HG02798 (cell line): Measurements from ENCODE around the gene RUNX1.

ENCODE experiments used
- ATAC-seq: cut with Tn5 transposase; IDR thresholded peaks from one replicate; pipeline ENCODE4 v1.9.1; 2021; ENCODE audit warnings: mild to moderate bottlenecking; ENCODE audit not compliant: unreplicated experiment, poor library complexity

The RUNX1 gene

DNA sequence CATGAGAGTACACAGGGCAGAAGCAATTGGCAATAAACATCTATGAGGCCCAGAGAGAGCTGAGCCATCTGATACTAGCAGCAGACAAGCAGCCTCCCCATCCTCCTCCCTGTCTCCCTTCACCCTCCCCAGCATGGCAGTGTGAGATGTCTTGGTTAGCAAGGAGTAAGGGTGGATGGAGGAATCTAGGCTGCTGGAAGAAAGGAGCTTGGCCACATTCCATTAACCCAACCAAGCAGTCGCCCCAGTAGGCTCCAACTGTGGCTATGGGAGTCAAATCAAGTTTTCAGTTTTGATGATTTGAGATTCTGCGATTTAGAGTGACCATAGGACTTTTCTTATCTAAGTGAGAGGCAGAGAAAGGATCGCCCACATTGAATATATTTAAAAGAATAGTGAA, 12.9 kb upstream of the RUNX1 start:
- ATAC-seq: no peak

DNA sequence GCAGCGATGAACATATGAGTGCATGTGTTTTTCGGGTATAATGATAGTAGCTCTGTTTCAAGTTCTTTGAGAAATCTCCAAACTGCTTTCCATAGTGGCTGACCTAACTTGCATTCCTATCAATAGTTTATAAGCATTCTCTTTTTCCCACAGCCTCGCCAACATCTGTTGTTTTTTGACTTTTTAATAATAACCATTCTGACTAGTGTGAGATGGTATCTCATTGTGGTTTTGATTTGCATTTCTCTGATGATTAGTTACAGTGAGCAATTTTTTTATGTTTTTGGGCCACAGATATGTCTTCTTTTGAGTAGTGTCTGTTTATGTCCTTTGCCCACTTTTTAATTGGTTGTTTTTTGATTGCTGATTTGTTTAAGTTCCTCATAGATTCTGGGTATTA, 10.6 kb upstream of the RUNX1 start:
- ATAC-seq: no peak

DNA sequence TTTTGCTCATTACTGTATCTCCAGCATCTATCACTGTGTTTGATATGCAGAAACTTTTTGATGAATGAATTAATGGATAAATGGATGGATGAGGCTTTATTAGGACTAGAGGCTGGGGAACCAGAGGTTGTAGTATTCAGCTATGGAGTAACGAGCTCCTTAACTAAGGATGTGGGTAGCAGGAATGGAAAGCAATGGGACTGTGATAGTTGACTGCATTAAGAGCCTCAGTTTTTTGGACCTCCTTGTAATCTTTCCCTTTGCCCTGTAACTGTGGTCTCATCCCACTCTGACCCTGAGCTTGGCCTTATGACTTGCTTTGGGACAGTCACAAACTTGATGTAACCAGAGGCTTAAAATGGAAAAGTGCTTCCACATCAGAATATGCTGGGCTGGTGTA, 9.0 kb upstream of the RUNX1 start:
- no peak for ATAC-seq

DNA sequence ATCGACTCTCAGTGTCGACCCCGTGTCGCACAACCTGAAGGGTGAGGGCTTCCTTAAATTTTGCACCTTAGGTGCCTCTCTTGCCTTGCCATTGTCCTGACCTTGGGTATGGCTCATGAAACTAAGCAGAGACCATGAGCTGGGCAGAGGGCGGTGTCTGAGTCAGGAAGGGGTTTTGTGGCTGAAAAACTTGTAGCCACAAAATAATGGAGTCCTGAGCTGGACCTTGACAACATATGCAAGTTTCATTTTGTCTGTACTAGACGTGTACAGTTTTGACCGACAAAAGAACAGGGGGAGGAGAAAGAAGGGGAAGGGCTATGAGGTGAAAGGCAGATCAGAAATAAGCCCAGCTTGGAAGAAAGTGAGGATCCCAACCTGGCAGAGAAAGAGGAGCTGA, 8.3 kb upstream of the RUNX1 start:
- ATAC-seq: peak; percentile 44

DNA sequence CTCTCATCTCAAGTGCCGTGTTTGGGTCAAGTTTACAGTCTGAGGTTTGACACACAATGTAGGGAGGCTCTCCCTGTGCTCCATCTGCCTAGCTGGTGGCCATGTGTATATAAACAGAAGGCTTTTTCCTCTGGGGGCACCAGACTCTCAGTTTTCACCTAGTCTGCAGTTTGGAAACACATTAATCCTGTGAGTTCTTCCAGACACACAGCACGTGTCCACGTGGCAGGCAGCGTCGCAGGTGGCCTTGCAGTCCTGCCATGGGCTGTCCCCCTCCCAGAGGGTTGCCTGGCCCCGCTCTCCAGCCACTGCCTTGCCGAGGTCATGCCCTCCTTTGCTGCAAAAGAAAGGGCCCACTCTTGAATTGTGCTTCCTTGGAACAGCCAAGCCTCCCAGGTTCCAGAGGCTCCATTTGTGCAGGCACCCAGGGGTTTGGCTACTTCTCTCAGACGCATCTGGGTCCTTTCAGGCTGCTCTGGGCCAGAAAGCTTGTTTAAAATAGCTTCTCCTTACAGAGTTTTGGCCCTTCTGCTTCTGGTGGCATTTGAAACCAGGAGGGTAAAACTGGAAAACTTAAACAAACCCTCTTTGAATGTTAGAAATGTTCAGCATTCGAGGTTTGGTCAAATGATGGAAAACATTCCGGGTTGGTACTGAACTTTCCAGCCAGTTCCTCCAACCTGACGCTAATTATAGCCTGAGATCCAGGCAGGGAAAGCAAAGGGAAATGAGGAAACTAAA, 4.4 kb upstream of the RUNX1 start:
- ATAC-seq: no peak

DNA sequence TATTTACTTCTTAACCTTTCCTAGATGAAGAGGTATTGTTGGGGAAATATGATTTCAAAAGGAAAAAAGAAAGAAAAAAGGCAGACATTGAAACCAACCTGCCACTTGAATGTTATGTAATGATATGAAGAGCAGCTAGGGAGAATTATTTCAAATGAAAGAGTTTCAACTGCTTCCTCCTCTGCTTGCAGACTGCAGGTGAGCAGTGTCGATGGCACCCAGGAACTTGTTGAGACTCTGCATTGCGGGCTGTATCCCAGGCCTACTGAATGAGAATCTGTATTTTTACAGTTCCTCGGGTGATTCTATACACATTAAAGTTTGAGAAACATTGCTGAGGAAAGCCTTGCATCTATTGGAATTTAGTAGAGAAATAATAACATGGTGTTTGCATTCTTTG, 3.7 kb upstream of the RUNX1 start:
- no peak for ATAC-seq

DNA sequence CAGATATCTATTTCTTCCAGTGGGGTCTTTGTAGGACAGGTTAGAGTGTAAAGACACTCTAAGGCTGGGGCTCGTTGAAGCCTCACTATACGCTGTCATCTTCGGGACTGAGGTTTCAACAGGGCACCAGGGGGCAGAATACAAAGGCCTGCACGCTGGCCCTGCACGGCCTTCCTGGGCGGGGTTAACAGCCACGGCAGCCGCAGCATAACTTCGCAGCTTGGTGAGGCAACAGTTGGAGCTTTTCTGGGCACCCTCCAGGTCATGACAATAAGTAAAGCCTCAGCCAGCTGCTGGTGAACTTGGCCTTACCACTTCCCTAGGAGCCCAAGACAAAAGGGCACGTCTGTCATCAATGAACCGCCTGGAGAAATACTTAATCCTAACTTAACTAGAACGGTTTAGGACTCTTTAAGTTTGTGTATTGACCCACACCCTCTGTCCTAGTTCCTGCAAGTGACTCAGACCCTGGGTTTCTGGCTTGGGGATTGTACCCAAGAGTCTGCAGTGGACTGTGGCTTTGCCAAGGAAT, 2.3 kb upstream of the RUNX1 start:
- ATAC-seq: no peak

DNA sequence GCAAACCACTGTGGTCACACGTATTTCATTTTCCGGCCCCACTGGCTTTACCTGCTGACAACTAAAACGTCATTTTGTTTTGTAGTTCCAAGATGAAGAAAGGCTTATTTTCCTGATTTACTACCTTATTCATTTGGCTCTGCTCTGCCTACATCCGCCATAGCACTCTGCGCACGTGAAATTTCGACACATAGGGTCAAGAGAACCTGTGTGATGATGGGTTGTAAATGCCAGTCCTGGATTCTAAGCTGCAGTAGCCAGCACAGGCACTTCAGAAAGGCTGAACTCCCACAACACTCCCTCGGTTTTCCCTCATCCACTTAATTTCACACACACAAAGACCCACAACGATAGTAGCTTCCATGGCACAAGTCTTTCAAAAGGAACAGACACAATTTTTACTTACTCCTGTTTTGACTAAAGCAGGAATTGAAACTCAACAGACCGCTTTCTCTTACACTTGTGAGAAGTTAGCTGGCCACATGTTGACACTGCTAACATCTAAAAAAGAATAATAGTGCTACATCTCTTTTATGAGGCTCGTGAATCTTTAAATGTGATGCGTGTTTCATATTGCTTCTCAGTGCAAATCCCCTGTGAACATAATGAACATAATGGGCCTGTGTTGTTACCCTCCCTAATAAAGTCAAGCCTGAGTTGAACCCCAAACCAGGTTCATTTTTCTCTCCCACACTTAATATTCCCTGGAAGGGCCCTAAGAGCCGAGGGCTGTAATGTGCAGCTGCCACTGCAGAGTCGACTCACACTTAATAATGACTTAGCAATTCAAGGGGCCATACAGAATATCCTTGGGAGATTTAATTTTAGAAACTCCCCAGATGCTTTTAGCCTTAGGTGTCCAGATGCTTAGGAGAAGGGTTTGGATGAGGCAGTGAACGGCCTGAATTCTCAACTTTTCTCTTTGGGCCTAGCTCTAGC, 1.5 kb upstream of the RUNX1 start:
- ATAC-seq: peak; percentile 24

DNA sequence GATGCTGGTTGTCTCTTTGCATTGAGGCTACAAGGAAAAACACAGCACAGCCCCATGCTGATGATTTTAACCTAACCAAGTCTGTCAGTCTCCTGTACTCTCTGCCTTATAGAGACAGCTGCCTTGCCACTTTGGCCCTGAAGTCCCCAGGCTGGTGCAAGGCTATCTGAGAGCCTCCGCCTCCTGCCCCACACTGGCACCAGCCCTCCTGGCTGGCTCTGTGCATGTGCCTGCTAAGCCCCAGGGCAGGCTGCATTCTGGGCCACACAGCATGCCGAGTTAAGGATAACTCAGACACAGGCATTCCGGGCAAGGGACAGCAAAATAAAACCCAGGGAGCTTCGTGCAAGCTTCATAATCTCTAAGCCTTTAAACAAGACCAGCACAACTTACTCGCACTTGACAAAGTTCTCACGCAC, 910 bp downstream of the RUNX1 start:
- ATAC-seq: no peak

DNA sequence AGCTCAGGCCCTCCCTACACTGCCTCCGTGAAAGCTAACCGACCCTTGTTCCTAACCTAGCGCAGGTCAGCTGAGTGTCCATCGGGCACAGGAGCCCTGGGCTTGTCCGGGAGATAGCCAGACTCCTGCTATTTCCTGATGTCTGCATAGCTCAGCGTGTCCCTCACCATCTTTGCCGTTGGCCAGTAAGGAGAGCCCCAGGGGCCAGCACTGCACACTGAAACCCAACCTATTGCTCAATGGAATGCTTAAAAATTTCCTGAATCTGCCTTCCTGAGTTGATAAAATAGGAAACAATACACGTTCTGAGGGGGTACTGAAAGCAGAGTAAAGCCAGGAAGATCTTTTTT, 2.2 kb downstream of the RUNX1 start:
- ATAC-seq: no peak

DNA sequence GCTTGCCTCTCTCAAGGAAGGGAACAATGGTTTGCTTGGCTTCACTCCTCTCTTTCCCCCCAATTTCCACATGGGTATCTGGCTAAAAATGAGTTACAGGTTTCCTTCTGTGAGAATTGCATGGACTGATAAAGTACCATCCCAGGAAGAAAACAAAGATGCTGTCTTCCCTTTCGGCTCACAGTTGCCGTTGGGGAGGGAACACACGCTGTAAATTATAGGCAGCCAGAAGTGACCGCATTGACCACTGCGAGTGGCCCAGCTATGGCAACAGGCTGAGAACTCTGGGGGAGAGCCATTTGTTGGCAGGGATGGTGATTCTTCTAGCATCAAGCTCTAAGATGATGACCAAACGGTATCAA, 2.9 kb downstream of the RUNX1 start:
- no peak for ATAC-seq

DNA sequence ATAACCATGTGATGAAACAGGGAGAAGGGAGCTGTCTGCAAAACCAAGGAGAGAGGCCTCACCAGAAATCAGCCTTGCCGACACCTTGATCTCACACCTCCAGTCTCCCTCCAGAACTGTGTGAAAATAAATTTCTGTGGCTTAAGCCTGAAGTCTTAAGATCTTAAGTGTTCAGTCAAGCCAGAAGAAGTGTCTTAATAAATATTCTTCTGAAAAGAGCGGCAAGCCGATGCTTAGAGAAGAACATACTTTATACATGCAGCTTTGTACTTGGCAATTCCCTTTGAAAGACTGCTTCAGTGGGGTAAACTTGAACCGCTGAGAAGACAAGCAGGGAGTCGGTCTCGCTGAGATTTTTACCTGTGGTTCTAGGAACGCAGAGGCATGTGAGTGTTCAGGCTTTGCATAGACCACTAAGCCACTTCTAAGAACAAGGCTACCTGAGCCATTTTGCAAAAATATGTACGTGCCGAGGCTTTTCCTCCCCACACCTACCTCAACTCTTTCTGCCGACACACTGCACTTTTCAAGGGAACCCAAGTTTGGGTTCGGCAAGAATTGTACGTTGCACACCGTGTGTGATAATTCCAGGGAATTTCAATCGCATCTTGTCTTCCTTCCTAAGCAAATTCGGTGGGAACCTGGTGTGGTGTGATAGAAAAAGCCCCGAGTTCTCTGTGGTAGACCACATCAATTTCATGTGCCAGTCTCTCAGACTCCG, 3.4 kb downstream of the RUNX1 start:
- ATAC-seq: no peak

DNA sequence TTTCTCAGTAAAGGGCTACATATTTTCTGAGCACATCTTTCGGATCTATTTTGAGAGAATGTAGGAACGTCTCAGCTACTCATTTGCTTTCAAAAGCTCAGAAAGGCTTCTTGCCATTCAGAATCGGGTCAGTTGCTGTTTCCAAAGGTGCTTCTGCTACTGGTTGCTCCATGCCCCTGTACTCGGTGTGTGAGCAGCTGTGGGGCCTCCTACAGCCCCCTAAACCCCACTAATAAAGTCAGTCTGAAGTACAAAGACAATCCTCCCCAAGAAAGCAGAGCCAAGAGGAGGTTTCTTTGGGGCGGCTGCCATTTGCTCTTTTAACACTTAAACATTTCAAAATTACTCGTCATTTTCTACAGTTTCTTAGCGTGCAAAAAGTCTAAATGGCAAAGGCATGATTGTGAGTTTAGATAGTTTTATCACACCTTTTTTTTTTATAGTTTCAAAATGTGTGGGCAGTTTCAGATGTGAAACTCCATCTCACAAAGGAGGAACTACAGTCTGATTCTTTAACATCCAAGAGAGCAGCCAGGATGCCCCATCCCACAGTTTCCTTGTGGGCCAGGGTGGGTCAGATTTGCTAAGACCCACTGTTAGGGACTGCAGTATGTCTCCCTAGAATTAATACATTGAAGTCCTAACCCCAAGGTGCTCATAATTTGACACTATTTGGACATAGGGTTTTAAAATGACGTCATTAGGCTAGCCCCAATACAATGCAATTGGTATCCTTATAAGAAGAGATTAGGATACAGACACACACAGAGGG, 4.1 kb downstream of the RUNX1 start:
- ATAC-seq: no peak

DNA sequence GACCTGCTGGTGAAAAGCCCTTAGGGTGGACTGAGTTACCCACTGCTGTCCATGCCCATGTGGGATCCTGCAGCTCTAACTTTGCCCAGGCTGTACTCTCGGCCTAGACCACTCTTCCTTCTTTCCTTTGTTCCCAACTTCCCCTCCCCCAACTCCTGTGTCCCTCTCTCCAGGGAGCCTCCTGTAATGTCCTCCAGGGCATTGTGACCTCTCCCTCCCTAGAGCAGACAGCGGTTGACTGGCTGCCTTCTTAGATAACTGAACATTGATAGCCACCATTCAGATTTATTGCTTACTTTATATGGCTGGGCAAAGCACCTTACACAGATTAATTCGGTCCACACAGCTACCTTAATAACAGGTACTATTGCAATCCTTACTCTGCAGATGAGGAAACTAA, 5.0 kb downstream of the RUNX1 start:
- ATAC-seq: no peak

DNA sequence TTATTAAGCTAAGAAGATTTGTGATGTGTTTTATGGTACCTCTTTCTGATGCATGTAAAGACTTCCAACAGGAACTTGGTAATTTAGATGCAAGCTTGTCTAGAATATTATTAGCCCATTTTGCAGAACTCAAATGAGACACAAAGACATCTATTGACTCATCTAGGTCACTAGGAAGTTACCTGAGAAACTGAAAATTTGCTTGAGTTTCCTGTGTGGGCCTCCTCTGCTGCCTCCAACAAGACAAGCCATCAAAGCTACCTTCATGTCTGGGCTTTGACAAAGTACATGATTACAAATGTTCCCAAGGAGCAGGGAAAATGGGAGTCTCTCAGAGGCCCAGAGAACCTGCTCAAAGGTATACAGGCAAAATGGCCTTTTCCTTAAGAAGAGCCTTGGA, 5.6 kb downstream of the RUNX1 start:
- ATAC-seq: no peak

DNA sequence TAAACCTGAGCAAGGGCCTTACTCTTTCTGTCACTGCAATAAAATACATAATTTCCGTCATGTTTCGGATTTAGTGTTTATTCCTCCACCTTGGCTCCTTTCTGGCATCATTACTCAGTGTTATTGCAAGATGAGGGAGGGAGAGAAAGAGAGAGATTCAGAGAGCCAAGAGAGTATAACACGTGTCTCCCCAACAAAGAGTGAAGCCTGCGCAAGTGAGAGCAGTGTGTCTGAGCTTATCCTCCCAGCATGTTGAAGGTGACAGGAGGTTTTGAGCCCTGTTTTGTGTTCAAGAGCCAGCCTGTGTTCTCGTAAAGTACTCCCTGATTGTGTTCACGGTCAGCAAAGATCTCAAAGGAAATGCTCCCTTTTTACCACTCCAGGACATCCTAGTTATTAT, 6.3 kb downstream of the RUNX1 start:
- ATAC-seq: no peak

DNA sequence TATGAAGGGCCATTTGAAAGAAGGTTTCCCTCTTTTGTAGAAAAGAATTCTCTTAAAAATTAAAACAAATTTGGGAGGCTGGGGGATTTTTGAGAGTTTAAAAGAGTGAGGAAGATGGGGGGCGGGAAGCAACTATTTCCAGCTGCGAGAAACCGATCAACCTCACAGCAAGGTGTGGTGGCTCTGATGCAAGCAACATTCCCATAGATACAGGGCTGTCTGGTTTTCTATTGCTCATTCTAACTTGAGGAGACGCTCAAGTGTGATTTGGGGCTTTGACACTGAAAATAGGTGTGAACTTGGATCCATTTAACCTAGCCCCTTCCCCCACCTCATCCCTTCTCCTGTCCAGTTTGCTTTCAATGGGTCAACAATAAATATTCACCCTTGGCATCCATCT, 7.2 kb downstream of the RUNX1 start:
- no peak for ATAC-seq

DNA sequence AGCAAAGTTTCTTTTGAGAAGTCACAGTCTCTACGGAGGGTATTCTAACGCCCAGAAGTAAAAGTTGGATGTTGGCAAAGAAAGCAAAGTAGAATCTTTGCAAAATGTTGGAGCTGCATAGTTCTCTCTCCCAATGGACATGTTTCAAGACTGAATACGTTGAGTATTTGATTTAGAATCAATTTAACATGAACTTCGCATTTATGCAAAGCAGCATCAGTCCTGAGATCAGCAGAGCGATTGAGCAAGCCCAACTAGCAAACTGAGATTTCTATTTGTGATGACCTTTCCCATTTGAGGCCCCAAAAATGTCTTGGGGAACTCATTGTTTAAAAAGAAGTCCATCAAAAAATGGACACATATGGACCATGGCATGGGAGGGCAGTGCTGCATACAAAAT, 8.0 kb downstream of the RUNX1 start:
- no peak for ATAC-seq

DNA sequence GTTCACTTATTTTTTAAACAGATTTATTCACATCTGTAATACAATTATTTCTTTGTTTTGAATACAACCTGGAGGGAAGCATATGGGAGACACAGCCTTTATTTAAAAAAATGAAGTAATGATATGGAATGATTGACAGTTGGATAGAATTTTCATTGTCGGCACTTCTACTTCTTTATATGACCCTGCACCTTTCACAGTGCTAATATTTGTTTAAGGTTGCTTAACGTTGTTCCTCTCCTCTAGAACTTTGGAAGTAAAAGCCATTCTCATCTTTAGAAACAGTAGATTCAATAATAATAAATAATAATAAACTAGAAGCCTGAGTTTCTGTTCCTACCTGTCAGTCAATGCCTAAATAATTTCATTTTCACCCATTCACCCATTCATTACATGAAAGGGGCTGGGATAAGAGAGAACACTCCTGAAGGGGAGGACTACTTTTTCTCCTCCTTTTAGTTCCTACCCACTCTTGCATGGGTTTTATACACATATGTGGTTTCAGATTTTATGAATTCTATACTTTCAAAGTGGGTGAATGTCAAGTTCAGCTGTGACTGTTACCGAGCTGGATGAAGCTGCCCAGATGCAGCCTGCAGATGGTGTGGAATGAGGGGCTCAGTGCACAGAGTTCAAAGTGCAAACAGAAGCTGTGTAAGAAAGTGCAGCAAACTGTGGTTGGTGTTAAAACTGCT, 9.4 kb downstream of the RUNX1 start:
- ATAC-seq: no peak
